ENCODE data around the gene RAB4B. TPM values are rescaled to one million over a fixed set of nuclear protein-coding genes. Genes with fewer than 3 reads are reported as not detected.

Gene RAB4B
- total and polyA plus RNA-seq, 2 donors (not counting 1 experiment from before 2014, with no cell fraction given), result 10.6 to 12.8 TPM

DNA sequence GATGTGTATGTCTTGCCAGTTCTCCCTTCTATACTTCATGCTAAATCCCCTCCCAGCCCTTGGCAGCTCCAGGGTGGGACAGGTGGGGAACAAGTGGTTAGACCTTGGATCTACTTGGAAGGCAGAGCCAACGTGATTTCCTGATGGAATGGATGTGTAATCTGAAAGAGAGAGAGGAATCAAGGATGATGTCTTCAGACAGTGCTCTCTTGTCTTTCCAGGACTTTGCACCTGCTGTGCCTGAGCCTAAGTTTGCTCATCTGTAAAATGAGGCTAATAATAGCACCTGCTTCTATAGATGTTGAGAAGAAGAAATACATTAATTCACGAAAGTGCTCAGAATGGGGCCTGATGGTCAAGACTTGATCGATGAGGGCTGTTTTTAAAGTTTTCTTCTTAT lies 13.9 kb downstream of the RAB4B start:
- DNase-seq (ENCODE audit: low read depth in 2 of 2), result no peak
- peaks cover 3% of the 10 kb centered on the region for H3K36me3 ChIP-seq (ENCODE audit: control insufficient read depth, insufficient read depth, low read length)
- TF ChIP-seq EZH2 (IDR thresholded peaks at IDR 0.05; ENCODE audit: low read length, missing control alignments), result no peak
- TF ChIP-seq, protein P1, sequence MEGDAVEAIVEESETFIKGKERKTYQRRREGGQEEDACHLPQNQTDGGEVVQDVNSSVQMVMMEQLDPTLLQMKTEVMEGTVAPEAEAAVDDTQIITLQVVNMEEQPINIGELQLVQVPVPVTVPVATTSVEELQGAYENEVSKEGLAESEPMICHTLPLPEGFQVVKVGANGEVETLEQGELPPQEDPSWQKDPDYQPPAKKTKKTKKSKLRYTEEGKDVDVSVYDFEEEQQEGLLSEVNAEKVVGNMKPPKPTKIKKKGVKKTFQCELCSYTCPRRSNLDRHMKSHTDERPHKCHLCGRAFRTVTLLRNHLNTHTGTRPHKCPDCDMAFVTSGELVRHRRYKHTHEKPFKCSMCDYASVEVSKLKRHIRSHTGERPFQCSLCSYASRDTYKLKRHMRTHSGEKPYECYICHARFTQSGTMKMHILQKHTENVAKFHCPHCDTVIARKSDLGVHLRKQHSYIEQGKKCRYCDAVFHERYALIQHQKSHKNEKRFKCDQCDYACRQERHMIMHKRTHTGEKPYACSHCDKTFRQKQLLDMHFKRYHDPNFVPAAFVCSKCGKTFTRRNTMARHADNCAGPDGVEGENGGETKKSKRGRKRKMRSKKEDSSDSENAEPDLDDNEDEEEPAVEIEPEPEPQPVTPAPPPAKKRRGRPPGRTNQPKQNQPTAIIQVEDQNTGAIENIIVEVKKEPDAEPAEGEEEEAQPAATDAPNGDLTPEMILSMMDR (conservative IDR thresholded peaks at IDR 0.05 in 1 of 2, IDR thresholded peaks at IDR 0.05 in 1 of 2; ENCODE audit: low read depth in 1 of 2, low read length in 2 of 2), result no peak
- no peaks in the 10 kb centered on the region for H3K9me3 ChIP-seq (ENCODE audit: control insufficient read depth, insufficient read depth, low read depth, low read length)
- H3K4me2 ChIP-seq (ENCODE audit: extremely low read depth, insufficient read depth, low read length), result no peak overlapping the region
- no peak overlapping the region for H3K4me3 ChIP-seq (replicated peaks in 1 of 4; ENCODE audit: control extremely low read depth in 1 of 4, insufficient read depth in 1 of 4, low read depth in 3 of 4, low read length in 4 of 4)
- no peak overlapping the region for H3K9ac ChIP-seq (ENCODE audit: insufficient read depth, low read length)
- H3K27me3 ChIP-seq (ENCODE audit: control insufficient read depth, insufficient read depth, low read length), result no peaks in the 10 kb centered on the region
- H2AFZ ChIP-seq (ENCODE audit: low read length), result no peak overlapping the region
- H4K20me1 ChIP-seq (ENCODE audit: control insufficient read depth, extremely low read depth, insufficient read depth, low read length), result no peaks in the 10 kb centered on the region
- H3K4me1 ChIP-seq (ENCODE audit: control insufficient read depth, extremely low read depth, insufficient read depth, low read length), result no peaks in the 10 kb centered on the region
- no peak overlapping the region for H3K27ac ChIP-seq (ENCODE audit: insufficient read depth, low read length)
- no peaks in the 10 kb centered on the region for H3K79me2 ChIP-seq (ENCODE audit: control insufficient read depth, insufficient read depth, low read length)

DNA sequence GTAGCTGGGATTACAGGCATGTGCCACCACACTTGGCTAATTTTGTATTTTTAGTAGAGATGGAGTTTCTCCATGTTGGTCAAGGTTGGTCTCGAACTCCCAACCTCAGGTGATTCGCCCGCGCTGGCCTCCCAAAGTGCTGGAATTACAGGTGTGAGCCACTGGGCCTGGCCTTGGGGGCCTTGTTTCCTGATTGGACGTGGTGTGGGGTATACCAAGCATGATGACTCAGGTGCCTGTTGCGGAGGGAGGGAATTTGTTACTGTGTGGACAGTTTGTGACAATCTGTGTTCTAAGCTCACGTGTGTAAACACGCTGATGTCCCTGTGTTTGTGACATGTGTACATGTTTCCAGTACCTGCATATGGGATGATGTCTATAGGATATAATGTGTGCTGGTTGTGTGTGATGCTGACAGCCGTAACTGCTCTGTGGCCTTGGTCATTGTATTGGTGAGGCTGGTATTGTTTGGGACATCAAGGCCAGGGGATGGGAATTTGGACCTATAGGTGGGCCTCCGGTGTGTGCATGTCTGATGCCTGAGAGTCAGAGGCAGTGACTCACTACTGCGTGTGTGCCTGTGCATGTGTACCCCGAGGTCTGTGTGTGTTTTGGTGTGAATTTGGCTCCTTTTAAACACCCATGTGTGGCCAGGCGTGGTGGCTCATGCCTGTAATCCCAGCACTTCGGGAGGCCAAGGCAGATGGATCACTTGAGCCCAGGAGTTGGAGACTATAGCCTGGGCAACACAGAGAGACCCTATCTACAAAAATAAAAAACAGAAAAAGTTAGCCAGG lies 19.3 kb downstream of the RAB4B start:
- Histone ChIP-seq H3K4me1 (ENCODE audit: control insufficient read depth, extremely low read depth, insufficient read depth, low read length) (peaks cover 22% of the 10 kb centered on the region), H3K9me3 (ENCODE audit: control insufficient read depth, insufficient read depth, low read depth, low read length) (no peaks in the 10 kb centered on the region), H3K4me2 (ENCODE audit: extremely low read depth, insufficient read depth, low read length) (no peak overlapping the region), H3K36me3 (ENCODE audit: control insufficient read depth, insufficient read depth, low read length) (peaks cover 9% of the 10 kb centered on the region), H3K9ac (ENCODE audit: insufficient read depth, low read length) (no peak overlapping the region), H3K27me3 (ENCODE audit: control insufficient read depth, insufficient read depth, low read length) (no peaks in the 10 kb centered on the region), H3K4me3 (replicated peaks in 1 of 4; ENCODE audit: control extremely low read depth in 1 of 4, insufficient read depth in 1 of 4, low read depth in 3 of 4, low read length in 4 of 4) (peak overlapping the region in 1 of 4 experiments; percentile 66), H2AFZ (ENCODE audit: low read length) (no peak overlapping the region), H3K79me2 (ENCODE audit: control insufficient read depth, insufficient read depth, low read length) (peaks cover 29% of the 10 kb centered on the region), H4K20me1 (ENCODE audit: control insufficient read depth, extremely low read depth, insufficient read depth, low read length) (peaks cover 2% of the 10 kb centered on the region), H3K27ac (ENCODE audit: insufficient read depth, low read length) (peak overlapping the region; percentile 61)
- no peak for TF ChIP-seq EZH2 (IDR thresholded peaks at IDR 0.05; ENCODE audit: low read length, missing control alignments)
- TF ChIP-seq, protein P1 (conservative IDR thresholded peaks at IDR 0.05 in 1 of 2, IDR thresholded peaks at IDR 0.05 in 1 of 2; ENCODE audit: low read depth in 1 of 2, low read length in 2 of 2), result no peak
- DNase-seq (ENCODE audit: low read depth in 2 of 2), result no peak

DNA sequence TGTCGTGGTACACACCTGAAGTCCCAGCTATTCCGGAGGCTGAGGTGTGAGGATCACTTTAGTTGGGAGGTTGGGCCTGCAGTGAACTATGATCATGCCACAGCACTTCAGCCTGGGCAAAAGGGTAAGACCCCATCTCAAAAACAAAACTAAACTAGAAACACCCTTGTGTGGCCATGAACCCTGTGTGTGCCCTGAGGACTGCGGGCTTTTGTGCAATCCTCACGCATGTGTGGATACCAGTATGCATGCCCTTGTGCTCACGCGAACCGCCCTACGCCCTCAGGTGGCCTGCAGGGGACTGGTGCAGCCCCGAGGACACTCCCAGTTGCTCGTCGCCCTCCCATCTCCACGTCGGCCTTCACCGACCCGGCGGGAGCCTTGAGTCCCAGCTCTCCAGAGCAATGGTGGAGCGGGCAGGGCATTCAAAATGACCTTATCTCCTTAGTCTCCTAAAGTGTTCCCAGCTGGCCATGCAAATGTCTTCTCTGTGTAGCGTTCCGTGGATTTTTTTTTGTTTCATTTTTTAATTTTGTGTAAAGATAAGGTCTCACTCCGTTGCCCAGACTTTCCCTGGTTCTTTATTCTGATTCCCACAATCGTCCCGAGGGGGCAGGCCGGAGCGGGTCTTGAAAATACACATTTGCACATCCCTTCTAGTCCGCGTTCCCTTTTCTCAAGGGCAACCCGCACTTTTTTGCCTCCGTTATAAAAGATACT lies 20.1 kb downstream of the RAB4B start:
- Histone ChIP-seq H3K27me3 (ENCODE audit: control insufficient read depth, insufficient read depth, low read length) (no peaks in the 10 kb centered on the region), H4K20me1 (ENCODE audit: control insufficient read depth, extremely low read depth, insufficient read depth, low read length) (peaks cover 2% of the 10 kb centered on the region), H3K4me3 (replicated peaks in 1 of 4; ENCODE audit: control extremely low read depth in 1 of 4, insufficient read depth in 1 of 4, low read depth in 3 of 4, low read length in 4 of 4) (peak overlapping the region; percentile 45 to 81 (median 59)), H3K4me1 (ENCODE audit: control insufficient read depth, extremely low read depth, insufficient read depth, low read length) (peaks cover 29% of the 10 kb centered on the region), H2AFZ (ENCODE audit: low read length) (peak overlapping the region; percentile 80), H3K36me3 (ENCODE audit: control insufficient read depth, insufficient read depth, low read length) (peaks cover 13% of the 10 kb centered on the region), H3K79me2 (ENCODE audit: control insufficient read depth, insufficient read depth, low read length) (peaks cover 37% of the 10 kb centered on the region), H3K4me2 (ENCODE audit: extremely low read depth, insufficient read depth, low read length) (peak overlapping the region; percentile 59), H3K9me3 (ENCODE audit: control insufficient read depth, insufficient read depth, low read depth, low read length) (no peaks in the 10 kb centered on the region), H3K9ac (ENCODE audit: insufficient read depth, low read length) (peak overlapping the region; percentile 55), H3K27ac (ENCODE audit: insufficient read depth, low read length) (peak overlapping the region; percentile 61)
- peak; percentile 52 to 55 for DNase-seq (ENCODE audit: low read depth in 2 of 2)
- no peak for TF ChIP-seq EZH2 (IDR thresholded peaks at IDR 0.05; ENCODE audit: low read length, missing control alignments)
- TF ChIP-seq, protein P1 (conservative IDR thresholded peaks at IDR 0.05 in 1 of 2, IDR thresholded peaks at IDR 0.05 in 1 of 2; ENCODE audit: low read depth in 1 of 2, low read length in 2 of 2), result peak; percentile 50 to 61
